Liver (tissue), 9 donors: ENCODE data around the gene MRPL49. TPM values are rescaled to one million over a fixed set of nuclear protein-coding genes. Genes with fewer than 3 reads are reported as not detected.
"Not testable (repeated sequence)": the region's sequence is repeated elsewhere in the genome, so short reads cannot be mapped to it uniquely, and the experiment has no call there.

ENCODE experiments used
- DNase-seq: peaks from one replicate; pipeline ENCODE4 v3.0.0-alpha.2; 2017; ENCODE audit warnings: low spot score
- H3K27ac ChIP-seq, 2 donors: one replicate each; pipeline ENCODE4 v1.7.0; 2013; ENCODE audit warnings: inconsistent platforms in 2 of 2, low read length in 2 of 2, control low read depth in 1 of 2, low read depth in 1 of 2, mild to moderate bottlenecking in 1 of 2
- H3K27me3 ChIP-seq, 4 donors: one replicate each; pipeline versions ENCODE4 v1.6.1 to v1.7.0; 2013; ENCODE audit warnings: low read length in 3 of 4, inconsistent platforms in 1 of 4, mild to moderate bottlenecking in 1 of 4, moderate library complexity in 1 of 4; ENCODE audit not compliant: control insufficient read depth in 4 of 4, insufficient read depth in 4 of 4
- H3K36me3 ChIP-seq, 4 donors: one replicate each; pipeline versions ENCODE4 v1.6.1 to v1.7.0; 2013; ENCODE audit warnings: low read length in 3 of 4, mild to moderate bottlenecking in 3 of 4, low read depth in 1 of 4, moderate library complexity in 1 of 4; ENCODE audit not compliant: control insufficient read depth in 4 of 4, insufficient read depth in 3 of 4
- H3K4me1 ChIP-seq, 4 donors: one replicate each; pipeline versions ENCODE4 v1.6.1 to v1.7.0; 2013; ENCODE audit warnings: low read length in 3 of 4, mild to moderate bottlenecking in 3 of 4, moderate library complexity in 1 of 4; ENCODE audit not compliant: control insufficient read depth in 4 of 4, insufficient read depth in 4 of 4
- H3K4me3 ChIP-seq, 3 donors: one replicate each; pipeline versions ENCODE4 v1.6.1 to v1.7.0; 2013; ENCODE audit warnings: low read length in 3 of 3, control low read depth in 1 of 3, low read depth in 1 of 3, mild to moderate bottlenecking in 1 of 3
- H3K9ac ChIP-seq, 2 donors: one replicate each; pipeline ENCODE4 v1.7.0; 2013; ENCODE audit warnings: low read length in 2 of 2, mild to moderate bottlenecking in 2 of 2, moderate library complexity in 2 of 2, control low read depth in 1 of 2, low read depth in 1 of 2
- H3K9me3 ChIP-seq, 4 donors: one replicate each; pipeline versions ENCODE4 v1.6.1 to v1.7.0; 2013; ENCODE audit warnings: low read length in 3 of 4; ENCODE audit not compliant: control insufficient read depth in 4 of 4
- ATF3 ChIP-seq: IDR thresholded peaks from 2 replicates; pipeline ENCODE4 v1.6.1; 2016; ENCODE audit warnings: antibody characterized with exemption
- CTCF ChIP-seq: fragments of 150-350 bp; IDR thresholded peaks from 2 replicates; pipeline ENCODE4 v1.5.1; 2017; ENCODE audit warnings: improper control_type of control experiment, low read depth, low read length; ENCODE audit not compliant: missing input control
- EGR1 ChIP-seq, 2 donors: IDR thresholded peaks; 2 replicates each; pipeline ENCODE4 v1.6.1; 2016 to 2018; ENCODE audit warnings: antibody characterized with exemption in 2 of 2, low read depth in 2 of 2
- FOXA1 ChIP-seq: IDR thresholded peaks from 2 replicates; pipeline ENCODE4 v1.6.1; 2016; ENCODE audit warnings: antibody characterized with exemption
- FOXA2 ChIP-seq: IDR thresholded peaks from 2 replicates; pipeline ENCODE4 v1.6.1; 2016; ENCODE audit warnings: antibody characterized with exemption
- GABPA ChIP-seq, 2 donors: IDR thresholded peaks in 1 of 2; conservative IDR thresholded peaks in 1 of 2; 2 replicates each; pipeline ENCODE4 v1.6.1; 2016; ENCODE audit warnings: antibody characterized with exemption in 2 of 2, mild to moderate bottlenecking in 1 of 2, moderate library complexity in 1 of 2
- HNF4A ChIP-seq, 2 donors: conservative IDR thresholded peaks; 2 replicates each; pipeline ENCODE4 v1.6.1; 2016; ENCODE audit warnings: antibody characterized with exemption in 2 of 2, mild to moderate bottlenecking in 2 of 2
- HNF4G ChIP-seq: IDR thresholded peaks from 2 replicates; pipeline ENCODE4 v1.6.1; 2016; ENCODE audit warnings: antibody characterized with exemption
- JUND ChIP-seq, 2 donors: IDR thresholded peaks; 2 replicates each; pipeline ENCODE4 v1.6.1; 2016; ENCODE audit warnings: antibody characterized with exemption in 2 of 2
- MAX ChIP-seq: IDR thresholded peaks from 2 replicates; pipeline ENCODE4 v1.6.1; 2016; ENCODE audit warnings: antibody characterized with exemption
- NR2F2 ChIP-seq: IDR thresholded peaks from 2 replicates; pipeline ENCODE4 v1.6.1; 2016; ENCODE audit warnings: antibody characterized with exemption
- RAD21 ChIP-seq, 2 donors: IDR thresholded peaks; 2 replicates each; pipeline ENCODE4 v1.6.1; 2016; ENCODE audit warnings: antibody characterized with exemption in 2 of 2, mild to moderate bottlenecking in 2 of 2
- REST ChIP-seq: IDR thresholded peaks from 2 replicates; pipeline ENCODE4 v1.6.1; 2016; ENCODE audit warnings: antibody characterized with exemption, mild to moderate bottlenecking
- RXRA ChIP-seq, 2 donors: IDR thresholded peaks; 2 replicates each; pipeline ENCODE4 v1.6.1; 2017 to 2018; ENCODE audit warnings: antibody characterized with exemption in 2 of 2, mild to moderate bottlenecking in 1 of 2
- SP1 ChIP-seq: IDR thresholded peaks from 2 replicates; pipeline ENCODE4 v1.6.1; 2018; ENCODE audit warnings: antibody characterized with exemption, mild to moderate bottlenecking
- TAF1 ChIP-seq: conservative IDR thresholded peaks from 2 replicates; pipeline ENCODE4 v1.6.1; 2016; ENCODE audit warnings: antibody characterized with exemption, mild to moderate bottlenecking
- YY1 ChIP-seq: IDR thresholded peaks from 2 replicates; pipeline ENCODE4 v1.6.1; 2016; ENCODE audit warnings: antibody characterized with exemption, mild to moderate bottlenecking
- ZBTB33 ChIP-seq: IDR thresholded peaks from 2 replicates; pipeline ENCODE4 v1.6.1; 2016; ENCODE audit warnings: antibody characterized with exemption
- WGBS: extraction: QIAGEN DNeasy Blood & Tissue Kit; methylation state at CpG from one replicate; pipeline ENCODE4 v1.1.7; 2013; 5-methylcytosine and 5-hydroxymethylcytosine counted together
- polyA plus RNA-seq, 2 donors: library from polyadenylated mRNA; stranded (reverse) in 1 of 2; unstranded in 1 of 2; fragments of 200-250 nt in 1 of 2; fragments of >200 nt in 1 of 2; fragmentation: Nextera tagmentation in 1 of 2; extraction: Ambion mirVana in 1 of 2; gene quantifications; one replicate each; pipeline versions ENCODE4 v1.2.1 to v1.2.3, GENCODE V29; 2013 to 2015
- total RNA-seq, 2 donors: library from RNA; depleted of rRNA; stranded (reverse); fragments of >200 nt; gene quantifications; one replicate each; pipeline ENCODE4 v1.2.3, GENCODE V29; 2014
- donor health status: healthy.
- donor health status: healthy.
- donor health status: healthy.
- donor health status: healthy.
- donor health status: healthy.

MRPL49 gene
- total and polyA plus RNA-seq, 4 donors: 31.1 to 47.2 (median 35.4) TPM

GRCh38 chr11:65150131-65150508, 28.0 kb downstream of the MRPL49 start:
- DNase-seq, H3K4me3 ChIP-seq: not testable (repeated sequence)
- peak overlapping the region in 1 of 2 donors; percentile 69 for H3K27ac ChIP-seq

GRCh38 chr11:65150509-65151299, 28.6 kb downstream of the MRPL49 start:
- H3K4me3 ChIP-seq: no peak overlapping the region
- no peak overlapping the region for H3K9ac ChIP-seq
- H3K4me1 ChIP-seq: peaks cover 9 to 33% (median 30%) of the 10 kb centered on the region in 4 donors
- no peaks in the 10 kb centered on the region for H3K27me3 ChIP-seq
- WGBS: 36% methylated on average over 12 of the region's 12 CpGs
- no peak for DNase-seq
- H3K36me3 ChIP-seq: no peaks in the 10 kb centered on the region
- peak overlapping the region; percentile 69 to 81 for H3K27ac ChIP-seq
- no peaks in the 10 kb centered on the region for H3K9me3 ChIP-seq
- TF ChIP-seq FOXA1: no peak
- TF ChIP-seq JUND (IDR thresholded peaks at IDR 0.05): peak; percentile 40 to 77
- no peak for TF ChIP-seq HNF4G
- no peak for TF ChIP-seq FOXA2
- TF ChIP-seq EGR1 (IDR thresholded peaks at IDR 0.05; ENCODE audit: low read depth in 2 of 2): no peak
- TF ChIP-seq MAX: peak; percentile 35
- TF ChIP-seq NR2F2: no peak
- no peak for TF ChIP-seq GABPA (IDR thresholded peaks at IDR 0.05 in 1 of 2, conservative IDR thresholded peaks at IDR 0.05 in 1 of 2)
- peak in 1 of 2 donors; percentile 41 for TF ChIP-seq RAD21 (IDR thresholded peaks at IDR 0.05)
- TF ChIP-seq CTCF: no peak
- no peak for TF ChIP-seq ATF3
- no peak for TF ChIP-seq TAF1
- TF ChIP-seq REST: no peak
- peak; percentile 64 to 70 for TF ChIP-seq RXRA (IDR thresholded peaks at IDR 0.05)
- peak; percentile 39 for TF ChIP-seq YY1
- TF ChIP-seq HNF4A (conservative IDR thresholded peaks at IDR 0.05): peak; percentile 58 to 67
- peak; percentile 25 for TF ChIP-seq ZBTB33
- peak; percentile 51 for TF ChIP-seq SP1

More at GRCh38 chr11:65150131-65150508, 28.0 kb downstream of the MRPL49 start:
- H3K9ac ChIP-seq, H3K36me3 ChIP-seq, H3K27me3 ChIP-seq, H3K9me3 ChIP-seq: not testable (repeated sequence)
- 83% methylated on average over 10 of the region's 10 CpGs for WGBS
- H3K4me1 ChIP-seq: peaks cover 9 to 39% (median 36%) of the 10 kb centered on the region in 4 donors
